ENCODE results near the gene CCBE1.
A peak's percentile ranks its signal among the peaks of the same experiment; 100 is the strongest.
"Not testable (repeated sequence)": the region's sequence is repeated elsewhere in the genome, so short reads cannot be mapped to it uniquely, and the experiment has no call there.

Gene CCBE1

DNA sequence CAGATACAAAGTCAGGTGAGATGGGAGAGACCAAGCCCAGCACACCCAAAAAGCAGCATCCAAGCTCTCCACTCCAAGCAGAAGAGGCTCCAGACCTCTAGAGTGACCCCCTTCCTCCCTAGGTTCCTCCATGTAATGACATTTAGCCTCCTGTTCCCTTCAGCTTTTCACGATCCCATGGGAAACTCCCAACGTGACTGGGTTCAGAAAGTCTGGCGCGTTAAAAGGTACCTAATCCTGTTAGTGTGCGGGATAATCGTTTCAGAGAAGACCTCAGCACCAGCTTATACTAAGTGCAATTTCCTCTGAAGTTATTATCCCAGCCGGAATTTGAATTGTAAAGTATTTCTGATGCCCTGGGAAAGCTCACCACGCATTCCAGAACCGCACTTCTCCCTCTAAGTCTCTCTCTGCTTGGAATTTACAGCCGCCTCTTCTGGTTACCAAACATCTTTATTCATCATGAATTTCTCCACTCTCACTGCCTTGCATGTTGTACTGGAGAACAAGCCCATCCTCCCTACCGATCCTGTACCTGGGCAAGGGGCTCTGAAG lies 46.9 kb downstream of the CCBE1 start:
- no peak for DNase-seq

DNA sequence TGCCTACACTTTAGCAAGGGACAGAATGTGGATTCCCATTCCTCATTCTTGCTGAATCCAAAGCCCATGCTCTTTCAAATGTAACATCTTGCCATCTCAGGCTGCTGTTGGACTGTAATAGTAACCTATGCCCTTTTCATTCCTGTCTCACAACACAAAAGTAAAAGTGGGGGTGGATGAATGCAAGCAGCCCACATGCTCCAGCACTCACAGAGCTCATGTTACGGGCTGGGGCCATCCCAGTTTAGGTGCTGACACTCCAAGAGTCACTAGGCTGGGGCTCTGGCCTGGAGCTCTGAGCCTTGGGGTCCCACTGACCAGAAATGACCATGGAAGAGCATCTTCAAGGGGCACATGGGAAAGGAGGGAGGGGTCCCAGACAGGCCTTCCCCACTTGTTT lies 47.6 kb downstream of the CCBE1 start:
- DNase-seq = no peak

DNA sequence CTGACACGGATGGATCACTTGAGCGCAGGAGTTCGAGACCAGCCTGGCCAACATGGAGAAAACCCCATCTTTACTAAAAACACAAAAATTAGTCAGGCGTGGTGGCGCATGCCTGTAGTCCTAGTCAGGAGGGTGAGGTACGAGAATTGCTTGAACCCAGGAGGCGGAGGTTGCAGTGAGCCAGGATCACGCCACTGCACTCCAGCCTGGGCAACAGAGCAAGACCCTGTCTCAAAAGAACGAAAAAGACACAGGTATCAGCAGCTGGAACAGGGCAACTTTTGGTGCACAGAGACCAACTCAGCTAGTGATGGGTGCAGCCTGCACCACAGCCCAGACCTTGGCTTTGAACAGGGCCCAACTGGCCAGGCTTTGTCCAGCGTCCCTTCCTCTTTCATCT lies 48.8 kb downstream of the CCBE1 start:
- not testable (repeated sequence) for DNase-seq

DNA sequence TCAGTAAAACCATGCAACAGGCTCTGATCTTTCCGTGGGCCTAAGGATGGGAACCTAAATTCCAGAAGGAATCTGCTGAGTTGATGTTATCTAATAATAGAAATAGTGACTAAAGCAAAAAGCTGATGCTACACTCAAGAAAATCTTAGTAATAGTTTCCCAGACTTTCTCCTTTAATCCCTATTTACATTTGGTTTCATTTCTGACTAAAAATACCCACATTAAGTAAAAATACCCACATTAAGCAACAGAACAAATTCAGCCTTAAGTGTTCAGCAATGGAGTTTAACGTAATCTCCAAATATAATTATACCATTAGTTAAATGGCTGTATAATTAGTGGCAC lies 50.3 kb downstream of the CCBE1 start:
- no peak for DNase-seq

DNA sequence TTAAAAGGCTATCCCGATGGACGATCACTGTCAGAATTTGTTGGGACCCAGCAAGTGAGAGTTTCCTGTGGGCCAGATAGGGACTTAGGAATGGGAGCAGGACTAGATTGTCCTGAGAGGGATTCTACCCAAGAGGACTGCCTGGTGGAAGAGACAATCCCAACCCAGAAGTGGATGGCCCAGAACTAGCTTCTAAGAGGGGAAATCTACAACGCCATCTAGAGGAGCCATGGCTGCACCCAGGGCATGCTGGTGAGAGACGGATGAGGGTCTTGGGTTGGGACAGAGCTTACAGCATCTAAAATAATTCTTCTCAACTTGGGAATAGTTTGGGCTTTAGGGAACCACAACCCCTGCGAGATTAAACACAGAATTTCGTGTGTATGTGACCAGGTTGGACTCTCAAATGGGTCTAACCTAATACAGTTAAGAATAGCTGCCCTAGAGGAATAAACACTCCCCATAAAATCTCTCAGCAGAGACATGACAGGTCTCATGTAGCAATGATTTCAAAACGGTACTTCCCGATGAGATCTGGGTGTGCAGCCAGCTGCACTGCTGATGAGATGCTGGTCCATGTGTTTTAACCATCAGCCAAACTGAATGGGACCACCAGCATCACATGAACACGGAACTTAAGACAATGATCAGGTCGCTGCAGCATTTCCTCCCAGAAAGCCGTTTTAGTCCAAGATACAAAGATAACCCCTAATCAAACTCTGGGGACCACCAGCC lies 50.8 kb downstream of the CCBE1 start:
- no peak for DNase-seq

DNA sequence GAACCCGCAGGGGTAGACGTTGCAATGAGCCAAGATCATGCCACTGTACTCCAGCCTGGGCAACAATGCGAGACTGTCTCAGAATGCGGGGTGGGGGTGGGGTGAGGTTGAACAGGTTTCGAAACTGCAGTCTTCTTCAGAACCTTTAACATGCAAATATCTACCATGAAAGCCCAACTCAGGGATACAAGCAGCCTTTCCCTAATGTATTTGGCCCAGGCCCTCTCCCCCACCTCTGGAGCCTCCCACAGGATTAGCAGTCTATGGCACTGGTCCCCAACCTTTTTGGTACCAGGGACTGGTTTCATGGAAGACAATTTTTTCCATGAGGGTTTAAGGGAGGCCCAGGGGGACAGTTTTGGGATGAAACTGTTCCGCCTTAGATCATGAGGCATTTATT lies 53.5 kb downstream of the CCBE1 start:
- DNase-seq = no peak

DNA sequence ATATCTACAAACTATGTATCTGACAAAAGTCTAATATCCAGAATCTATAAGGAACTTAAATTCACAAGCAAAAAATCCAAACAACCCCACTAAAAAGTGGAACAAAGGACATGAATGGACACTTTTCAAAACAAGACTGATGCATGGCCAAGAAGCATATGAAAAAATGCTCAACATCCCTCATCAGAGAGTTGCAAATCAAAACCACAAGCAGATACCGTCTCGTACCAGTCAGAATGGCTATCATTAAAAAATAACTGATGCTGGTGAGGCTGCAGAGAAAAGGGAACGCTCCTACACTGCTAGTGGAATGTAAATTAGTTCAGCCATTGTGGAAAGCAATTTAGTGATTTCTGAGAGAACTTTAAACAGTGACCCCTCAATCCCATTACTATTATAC lies 56.5 kb downstream of the CCBE1 start:
- DNase-seq = no peak

DNA sequence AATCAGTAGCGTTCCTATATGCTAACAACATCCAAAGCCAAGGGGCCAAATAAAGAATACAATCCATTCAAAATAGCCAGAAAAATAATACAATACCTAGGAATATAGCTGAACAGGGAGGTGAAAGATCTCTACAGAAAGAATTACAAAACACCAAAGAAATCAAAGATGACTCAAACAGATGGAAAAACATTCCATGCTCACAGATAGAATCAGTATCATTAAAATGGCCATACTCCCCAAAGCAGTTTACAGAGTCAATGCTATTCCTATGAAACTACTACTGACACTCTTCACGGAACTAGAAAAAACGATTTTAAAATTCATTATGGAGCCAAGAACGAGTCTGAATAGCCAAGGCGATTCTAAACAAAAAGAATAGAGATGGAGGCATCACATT lies 57.4 kb downstream of the CCBE1 start:
- no peak for DNase-seq

DNA sequence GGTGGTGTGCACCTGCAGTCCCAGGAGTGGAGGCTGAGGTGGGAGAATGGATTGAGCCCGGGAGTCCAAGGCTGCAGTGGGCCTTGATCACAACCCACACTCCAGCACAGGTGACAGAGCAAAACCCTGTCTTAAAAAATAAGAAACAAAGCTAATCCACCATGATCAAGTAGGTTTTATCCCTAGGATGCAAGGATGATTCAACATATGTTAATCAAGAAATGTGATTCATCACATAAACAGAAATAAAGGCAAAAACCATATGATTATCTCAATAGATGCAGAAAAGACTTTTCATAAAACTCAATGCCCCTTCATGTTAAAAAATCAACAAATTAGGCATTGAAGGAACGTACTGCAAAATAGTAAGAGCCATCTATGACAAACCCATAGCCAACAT lies 58.1 kb downstream of the CCBE1 start:
- DNase-seq = no peak

DNA sequence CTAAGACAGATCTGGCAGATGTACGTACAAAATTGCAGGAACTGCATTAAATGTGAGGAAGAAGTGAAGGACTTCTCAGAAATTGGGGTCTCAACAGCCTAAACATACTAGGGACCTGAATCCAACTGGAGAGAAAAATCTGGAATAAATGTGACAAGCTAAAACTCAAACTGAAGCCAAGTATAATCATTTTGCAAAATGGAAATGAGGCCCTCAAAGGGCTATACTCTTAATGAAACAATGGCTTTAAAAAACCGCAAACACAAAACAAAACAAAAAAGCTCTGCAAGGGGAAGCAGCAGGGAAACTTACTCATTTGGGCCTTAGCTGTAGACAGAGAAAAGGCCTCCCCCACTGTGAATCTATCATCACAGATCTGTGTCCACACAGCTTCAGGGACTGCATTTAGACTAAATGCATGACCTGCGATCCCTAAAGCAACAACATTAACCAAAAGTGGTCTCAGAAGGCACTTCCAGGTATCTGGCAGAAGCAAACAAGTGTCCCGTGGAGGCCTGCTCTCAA lies 63.2 kb downstream of the CCBE1 start:
- no peak for DNase-seq

DNA sequence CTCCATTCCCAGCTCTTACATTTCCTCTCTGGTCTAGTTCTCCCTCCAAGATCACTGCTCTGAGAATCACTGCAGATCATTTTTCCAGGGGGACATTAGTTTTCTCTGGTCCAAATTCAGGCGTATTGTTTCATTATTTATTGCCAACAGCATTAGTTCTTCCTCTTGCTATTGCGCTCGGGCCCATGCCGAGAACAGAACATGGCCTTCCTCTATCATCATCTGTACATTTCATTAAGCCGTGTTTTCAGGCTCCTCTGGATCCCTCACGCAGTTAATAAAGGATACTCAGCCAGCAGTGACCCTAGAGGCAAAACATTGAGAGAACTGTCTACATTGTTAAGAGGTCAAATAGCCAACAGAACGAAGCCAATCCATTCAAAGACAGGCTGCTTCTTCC lies 63.9 kb downstream of the CCBE1 start:
- no peak for DNase-seq

DNA sequence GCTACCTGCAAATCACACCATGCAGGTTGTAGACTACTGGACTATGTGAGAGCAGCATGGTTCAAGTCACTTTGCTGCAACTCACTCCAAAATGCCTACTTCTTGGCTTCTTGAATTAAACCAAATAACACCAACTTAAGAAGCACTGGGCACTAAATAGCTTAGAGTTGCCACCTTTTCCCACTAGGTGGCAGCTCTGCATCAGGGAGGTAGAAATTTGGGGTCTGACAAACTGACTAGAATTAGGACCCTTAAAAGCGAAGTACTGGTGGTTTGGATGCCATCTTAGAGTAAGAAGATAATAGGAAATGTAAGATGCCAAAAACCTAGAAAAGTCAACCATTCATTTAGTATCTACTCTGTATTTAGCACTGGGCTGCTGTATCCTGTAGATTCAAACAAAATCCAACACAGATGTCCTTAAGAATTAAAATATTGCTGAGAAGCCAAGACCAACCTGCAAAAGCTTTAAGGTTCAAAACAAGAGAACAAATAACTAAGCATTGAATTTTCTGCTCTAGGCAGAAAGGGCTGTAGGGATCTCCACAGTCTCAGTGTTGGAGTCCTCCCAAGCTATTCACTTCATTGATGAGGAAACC lies 65.5 kb downstream of the CCBE1 start:
- DNase-seq = peak; percentile 19

DNA sequence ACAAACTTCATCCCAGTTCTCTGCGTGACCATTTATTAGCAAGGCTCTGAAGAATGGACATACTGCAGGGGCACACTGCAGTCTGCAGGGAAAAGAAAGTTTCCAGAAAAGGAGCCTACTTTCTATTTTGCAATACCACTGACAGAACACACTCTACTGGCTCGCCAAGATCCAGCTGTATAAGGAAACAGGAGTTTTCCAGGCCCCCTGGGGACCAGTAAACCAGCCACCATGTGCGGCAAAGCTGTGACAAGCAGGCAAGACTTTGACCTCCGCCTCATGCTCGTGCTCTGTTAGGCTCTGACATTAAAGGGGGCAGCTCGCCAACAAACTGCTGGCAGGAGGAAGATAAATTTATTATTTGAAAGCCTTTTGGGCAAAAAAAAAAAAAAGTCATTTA lies 67.3 kb downstream of the CCBE1 start:
- DNase-seq = peak; percentile 2

DNA sequence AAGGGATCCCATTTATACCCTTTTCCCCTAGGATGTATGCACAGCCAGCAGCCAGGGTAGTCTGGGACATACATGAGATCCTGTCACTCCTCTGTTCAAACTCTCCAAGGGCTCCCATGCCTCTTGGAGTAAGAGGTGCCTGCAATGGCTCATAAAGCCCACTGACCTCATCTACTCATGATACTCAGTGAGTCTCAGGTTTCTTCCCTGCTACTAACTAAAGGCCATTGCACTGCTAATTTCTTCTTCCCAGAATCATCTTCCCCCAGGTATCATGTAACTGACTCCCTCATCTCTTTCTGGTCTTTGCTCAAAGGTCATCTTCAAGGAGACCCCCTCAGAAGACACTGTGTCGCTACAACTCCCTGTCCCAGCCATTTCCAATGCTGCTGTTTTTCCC lies 68.2 kb downstream of the CCBE1 start:
- no peak for DNase-seq

DNA sequence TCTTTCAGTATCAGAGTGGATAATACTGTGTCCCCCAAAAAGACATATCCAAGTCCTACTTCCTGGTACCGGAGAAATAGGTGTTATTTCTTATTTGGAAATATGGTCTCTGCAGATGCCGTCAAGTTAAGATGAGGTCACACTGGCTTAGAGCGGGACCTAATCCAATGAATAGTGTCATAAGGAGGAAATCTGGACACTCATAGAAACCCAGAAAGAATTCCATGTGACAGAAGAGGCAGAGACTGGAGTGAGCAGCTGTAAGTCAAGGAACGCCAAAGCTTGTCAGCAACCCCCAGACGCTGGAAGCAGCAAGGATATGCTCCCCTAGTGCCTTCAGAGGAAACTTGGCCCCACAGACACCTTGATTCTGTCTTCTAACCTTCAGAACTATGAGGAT lies 69.8 kb downstream of the CCBE1 start:
- DNase-seq = no peak

DNA sequence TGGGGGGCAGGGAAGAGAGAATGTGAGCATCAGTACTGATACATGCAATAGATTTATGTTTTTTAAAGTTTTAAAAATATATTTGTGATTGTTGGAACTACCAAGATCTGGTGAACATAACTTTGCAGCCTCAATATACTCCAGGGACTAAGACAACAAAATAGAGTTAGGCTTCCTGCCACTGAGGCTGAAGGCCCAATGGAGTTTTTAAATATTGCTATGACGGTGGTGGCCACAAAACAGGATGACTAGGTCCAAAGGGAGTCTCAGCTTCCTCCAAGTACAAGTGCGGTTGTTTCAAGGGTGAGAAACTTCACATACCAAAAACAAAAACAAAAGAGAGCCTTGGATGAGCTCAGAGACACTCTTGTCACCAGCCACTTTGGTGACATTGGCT lies 72.9 kb downstream of the CCBE1 start:
- no peak for DNase-seq

DNA sequence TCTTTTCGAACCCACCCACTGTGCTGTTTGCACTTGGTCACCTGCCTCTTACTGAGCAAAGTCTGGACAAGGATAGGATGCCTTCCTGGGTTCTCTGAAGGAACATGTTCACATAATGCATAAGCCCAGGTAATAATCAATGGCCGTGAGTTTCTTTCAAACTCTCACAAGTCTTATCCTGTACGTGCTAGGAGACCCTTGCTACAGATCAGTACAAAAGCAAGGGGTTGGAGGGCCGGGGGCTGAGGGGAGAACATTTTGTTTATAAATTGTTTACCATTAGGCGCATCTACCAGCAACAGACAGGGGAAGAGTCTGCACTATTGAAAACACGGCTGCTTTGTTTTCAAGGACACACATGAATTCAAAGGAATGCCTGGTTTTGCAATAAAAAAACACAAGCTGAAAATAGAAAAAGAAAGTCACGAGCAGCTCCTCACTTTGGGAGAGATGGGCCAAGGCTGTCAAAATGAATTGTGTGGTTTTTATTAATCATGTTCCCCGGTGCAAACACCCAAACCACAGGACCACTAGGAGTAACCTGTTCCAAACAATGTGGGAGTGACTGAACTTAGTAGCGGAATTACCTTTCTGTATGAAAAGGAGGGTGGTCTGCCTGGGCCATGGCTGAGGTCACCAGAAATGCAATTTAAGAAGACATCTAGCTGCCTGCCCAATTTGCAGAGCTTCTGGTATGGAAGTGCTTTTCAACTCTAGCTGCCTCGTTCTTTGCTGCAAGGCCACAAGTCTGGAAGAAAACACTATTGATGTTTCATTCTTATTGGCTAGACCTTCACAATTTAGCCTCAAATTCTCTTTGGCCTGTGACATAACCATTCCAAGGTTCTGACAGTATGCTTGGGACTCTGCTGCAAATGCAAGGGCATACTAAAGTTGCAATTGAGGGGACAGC lies 73.5 kb downstream of the CCBE1 start:
- no peak for DNase-seq

DNA sequence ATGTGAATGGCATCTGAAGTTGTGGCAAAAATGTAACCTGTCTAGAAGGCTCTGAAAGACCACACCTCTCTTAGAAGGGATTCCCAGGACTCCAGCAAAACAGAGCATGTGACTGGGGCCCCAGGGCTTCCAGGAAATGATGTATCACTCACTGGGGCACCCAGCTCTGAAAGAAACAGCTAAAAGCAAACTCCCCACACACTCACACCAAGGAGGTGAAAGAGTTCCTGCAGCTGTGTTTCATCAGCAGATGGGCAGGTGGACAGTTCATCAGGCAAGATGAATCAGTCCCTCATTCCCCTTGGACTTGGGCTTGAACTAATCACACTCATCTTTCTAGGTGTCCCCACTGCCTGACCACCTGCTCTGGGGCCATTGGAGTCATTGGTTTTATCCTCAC lies 76.2 kb downstream of the CCBE1 start:
- DNase-seq = no peak

DNA sequence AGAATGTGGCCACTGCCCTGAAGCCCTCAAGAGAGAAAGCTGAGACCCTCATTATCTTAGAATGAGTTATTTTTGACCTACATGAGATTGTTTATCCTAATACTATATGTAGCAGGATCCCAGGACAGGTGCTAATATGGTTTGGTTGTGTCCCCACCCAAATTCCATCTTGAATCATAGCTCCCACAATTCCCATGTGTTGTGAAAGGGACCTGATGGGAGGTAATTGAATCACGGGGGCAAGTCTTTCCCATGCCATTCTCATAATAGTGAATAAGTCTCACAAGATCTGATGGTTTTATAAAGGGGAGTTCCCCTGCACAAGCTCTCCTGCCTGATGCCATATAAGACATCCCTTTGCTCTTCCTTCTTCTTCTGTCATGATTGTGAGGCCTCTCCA lies 76.8 kb downstream of the CCBE1 start:
- no peak for DNase-seq

DNA sequence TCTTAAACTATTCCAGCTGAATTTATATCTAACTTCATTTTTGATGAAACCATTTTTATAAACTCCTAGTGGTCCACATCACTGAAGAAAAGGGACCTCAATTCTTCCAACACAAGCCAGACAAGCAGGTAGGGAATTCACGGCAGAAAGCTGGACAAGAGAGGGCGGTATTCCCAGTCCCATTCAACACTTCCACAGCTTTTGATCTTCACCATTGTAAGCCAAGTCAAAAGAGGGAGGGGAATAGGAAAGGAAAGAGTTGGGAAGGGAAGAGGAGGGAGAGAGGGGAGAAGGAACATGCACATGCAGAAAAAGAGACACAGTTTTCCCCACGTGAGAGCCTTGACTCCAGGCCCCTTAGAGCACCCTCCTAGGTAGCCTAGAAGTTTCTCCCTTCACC lies 77.4 kb downstream of the CCBE1 start:
- no peak for DNase-seq

DNA sequence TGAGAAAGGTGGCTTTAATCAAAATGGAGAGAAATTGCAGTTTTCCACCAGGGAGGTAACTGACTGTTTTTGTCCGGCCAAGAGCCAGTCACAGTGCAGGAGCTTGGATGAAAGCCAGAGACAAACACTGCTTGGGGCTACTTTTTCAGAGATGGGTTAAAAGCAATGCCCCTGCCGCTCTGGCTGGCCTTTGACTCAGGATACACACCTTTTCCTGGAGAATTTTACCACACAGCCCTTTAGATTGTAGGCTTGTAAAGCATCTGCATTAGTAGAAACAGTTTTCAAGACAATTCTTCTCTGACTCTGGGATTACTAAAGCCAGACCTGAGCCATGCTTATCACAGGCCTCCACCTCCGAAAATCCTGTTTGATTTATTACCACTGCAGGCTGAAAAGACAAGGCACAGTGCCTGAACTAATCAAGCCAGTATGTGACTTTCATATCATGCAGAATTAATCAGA lies 79.7 kb downstream of the CCBE1 start:
- DNase-seq = no peak

DNA sequence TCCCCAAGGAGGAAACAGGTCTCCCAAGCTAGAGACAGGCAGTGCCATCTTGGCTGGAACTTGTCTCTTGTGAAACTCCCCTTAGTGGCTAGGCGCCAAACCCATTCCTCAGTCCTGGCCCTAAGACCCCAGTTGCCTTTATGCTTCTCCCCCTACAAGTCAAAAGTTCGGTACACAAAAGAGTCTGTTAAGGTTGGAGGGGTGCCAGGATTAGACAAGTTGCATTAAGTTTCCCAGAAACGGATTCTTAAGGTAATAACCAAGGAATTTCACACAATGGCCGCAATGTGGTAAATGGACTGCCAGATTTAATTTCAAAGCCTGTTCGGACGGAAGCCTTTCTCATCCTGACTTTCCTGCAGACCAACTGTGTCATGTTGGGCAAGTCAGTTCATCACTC lies 80.7 kb downstream of the CCBE1 start:
- DNase-seq = no peak

DNA sequence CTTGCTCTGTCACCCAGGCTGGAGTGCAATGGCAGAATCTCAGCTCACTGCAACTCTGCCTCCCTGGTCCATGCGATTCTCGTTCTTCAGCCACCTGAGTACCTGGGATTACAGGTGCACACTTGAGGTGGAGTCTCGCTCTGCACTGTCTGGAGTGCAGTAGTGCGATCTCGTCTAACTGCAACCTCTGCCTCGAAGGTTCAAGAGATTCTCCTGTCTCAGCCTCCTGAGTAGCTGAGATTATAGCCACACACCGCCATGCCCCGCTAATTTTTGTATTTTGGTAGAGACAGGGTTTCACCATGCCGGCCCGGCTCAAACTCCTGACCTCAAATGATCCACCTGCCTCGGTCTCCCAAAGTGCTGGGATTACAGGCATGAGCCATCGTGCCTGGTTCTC lies 83.3 kb downstream of the CCBE1 start:
- DNase-seq = no peak

DNA sequence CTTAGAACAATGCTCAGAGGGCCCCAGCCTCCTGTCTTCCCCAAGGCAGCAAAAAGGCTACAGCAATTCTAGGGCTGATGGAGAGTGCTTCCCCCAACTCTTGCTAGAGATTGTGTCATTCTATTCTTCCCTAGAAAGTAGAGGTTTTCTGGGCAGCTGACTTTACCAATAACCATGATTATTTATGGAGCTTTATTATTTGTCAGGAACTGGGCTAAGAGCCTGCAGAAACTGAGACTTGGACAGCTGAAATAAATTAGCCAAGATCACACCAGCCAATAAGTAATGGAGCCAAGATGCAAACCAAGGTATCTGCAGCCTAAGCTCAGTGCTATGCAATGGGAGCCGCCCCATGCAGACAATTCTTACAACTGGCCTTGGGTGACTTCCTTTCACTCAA lies 84.8 kb downstream of the CCBE1 start:
- no peak for DNase-seq

Measured in NCI-H1694 treated with DMSO at 0.1 percent for 48 hours (cell line).